Bone marrow (tissue), 2 donors: ENCODE data around the gene CPPED1.
"Not testable (repeated sequence)": the region's sequence is repeated elsewhere in the genome, so short reads cannot be mapped to it uniquely, and the experiment has no call there.

Experiments
- DNase-seq, 2 donors: peaks; one replicate each; lab custom pipeline; 2025; lab: John Stamatoyannopoulos, UW

CPPED1 gene, protein sequence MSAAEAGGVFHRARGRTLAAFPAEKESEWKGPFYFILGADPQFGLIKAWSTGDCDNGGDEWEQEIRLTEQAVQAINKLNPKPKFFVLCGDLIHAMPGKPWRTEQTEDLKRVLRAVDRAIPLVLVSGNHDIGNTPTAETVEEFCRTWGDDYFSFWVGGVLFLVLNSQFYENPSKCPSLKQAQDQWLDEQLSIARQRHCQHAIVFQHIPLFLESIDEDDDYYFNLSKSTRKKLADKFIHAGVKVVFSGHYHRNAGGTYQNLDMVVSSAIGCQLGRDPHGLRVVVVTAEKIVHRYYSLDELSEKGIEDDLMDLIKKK

DNA sequence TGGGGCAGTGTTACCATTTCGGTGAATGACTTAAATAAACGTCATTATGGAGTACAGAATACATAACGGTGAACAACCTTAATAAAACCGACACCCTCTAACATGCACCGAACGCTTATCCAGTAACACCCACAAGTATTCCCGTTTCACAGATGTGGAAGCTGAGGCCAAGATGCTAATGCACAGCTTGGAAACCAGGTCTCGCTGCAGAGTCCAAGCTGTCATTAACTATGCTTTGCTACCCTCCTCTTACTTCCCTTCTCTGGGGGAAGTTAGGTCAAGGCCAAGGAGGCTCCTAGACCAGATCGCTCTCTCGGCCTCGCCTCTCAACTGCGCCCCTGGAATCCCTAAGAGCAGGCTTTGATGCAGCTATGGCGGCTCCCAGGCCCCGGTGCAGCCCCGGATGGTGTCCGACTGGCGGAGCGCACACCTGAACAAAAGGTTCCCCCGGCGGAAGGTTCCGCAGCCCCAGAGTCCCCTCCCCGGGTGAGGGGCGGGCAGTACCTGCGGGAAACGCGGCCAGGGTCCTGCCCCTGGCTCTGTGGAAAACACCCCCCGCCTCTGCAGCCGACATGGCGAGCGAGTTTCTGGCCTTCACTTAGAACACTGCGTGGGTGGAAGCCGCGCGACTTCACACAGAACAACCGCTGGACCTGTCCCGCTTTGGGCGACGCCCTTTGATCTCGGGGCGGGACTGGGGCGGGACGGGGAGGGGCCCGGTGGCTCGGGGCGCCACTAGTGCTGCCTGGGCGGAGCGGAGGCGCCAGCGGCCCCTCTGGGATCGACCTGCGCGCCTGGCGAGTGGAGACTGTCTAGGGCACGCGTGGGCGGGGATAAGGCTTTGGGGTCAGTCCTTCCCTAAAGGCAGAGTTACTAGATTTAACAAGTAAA is at the start of gene CPPED1:
TSS of gene CPPED1 (minus strand) at position 685 of the 891 bp plus-strand sequence. CDS start at position 574, 111 bp downstream.
- DNase-seq = peak; percentile 61 to 78

DNA sequence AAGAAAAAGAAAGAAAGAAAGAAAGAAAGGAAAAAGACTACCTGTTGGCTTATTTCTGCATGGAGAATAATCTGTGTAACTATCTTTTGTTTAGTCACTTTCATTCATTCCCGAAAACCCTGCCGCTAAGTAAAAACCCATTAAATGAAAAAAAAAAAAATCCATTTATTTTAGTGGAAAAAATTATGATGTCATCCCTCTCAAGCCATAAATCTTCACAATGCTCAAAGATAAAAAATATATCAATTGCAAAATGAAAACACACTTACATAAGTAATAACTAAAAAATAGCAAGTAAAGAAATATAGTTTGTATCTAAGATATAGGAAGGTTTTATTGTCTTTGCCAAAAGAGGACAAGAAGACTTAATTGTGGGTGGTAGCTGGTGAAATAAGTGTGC is 46.5 kb upstream of the CPPED1 start:
- no peak for DNase-seq

DNA sequence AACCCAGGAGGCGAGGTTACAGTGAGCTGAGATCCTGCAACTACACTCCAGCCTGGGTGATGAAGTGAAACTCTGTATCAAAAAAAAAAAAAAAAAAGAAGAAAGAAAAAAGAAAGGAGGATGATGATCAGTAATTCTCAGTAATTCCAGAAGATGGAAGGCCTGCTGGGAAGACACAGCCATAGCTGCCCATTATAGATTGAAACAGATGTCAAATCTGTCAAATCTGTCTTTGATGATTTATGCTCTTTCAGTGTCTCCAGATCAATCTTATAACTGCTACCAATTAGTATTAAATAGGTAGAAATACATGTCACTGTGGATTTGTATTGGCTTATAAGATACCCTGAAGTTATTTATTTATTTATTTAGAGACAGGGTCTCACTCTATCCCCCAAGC is 42.9 kb upstream of the CPPED1 start:
- DNase-seq = no peak

DNA sequence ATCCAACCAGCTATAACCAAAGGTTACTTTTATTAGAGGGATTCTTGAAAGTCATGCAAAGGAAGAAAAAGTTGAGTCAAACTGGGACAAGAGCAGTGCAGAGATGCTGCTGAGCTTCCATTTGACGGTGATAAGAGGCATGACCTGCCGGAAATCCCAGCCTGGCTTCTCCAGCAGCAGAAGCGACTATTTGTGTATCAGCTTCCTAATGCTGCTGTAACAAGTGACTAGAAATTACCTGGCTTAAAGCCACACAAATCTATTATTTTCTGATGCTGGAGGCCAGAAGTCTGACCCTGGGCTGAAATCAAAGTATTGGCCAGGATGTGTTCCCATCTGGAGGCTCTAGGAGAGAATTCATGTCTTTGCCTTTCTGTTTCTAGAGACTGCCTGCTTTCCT is 41.6 kb upstream of the CPPED1 start:
- DNase-seq = no peak

DNA sequence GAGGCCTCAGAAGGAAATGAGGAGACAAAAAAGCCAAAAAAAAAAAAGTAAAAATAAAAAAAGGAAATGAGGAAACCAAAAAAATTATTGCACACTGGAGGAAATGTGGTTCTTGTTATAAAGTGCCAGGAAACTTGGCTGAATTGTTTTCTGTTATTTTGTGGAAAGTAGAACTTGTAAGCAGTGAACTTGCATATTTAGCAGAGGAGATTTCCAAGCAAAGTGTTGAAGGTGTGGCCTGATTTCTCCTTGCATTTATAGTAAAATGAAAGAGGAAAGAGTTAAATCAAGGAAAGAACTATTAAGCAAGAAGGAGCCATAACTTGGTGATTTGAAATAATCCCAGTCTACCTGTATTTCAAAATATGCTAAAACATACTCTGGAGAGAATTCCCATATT is 34.1 kb upstream of the CPPED1 start:
- DNase-seq = no peak

DNA sequence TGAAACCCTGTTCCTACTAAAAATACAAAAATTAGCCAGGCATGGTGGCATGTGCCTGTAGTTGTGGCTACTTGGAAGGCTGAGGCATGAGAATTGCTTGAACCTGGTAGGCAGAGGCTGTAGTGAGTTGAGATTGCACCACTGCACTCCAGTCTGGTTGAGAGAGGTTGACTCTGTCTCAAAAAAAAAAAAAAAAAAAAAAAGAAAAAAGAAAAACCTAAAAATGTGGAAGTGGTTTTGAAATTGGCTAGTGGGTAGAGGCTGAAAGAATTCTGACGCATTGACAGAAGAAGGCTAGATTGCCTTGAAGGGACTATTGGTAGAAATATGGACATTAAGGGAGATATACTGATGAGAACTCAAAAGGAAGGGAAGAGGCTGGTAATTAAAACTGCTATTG is 33.6 kb upstream of the CPPED1 start:
- DNase-seq = no peak

DNA sequence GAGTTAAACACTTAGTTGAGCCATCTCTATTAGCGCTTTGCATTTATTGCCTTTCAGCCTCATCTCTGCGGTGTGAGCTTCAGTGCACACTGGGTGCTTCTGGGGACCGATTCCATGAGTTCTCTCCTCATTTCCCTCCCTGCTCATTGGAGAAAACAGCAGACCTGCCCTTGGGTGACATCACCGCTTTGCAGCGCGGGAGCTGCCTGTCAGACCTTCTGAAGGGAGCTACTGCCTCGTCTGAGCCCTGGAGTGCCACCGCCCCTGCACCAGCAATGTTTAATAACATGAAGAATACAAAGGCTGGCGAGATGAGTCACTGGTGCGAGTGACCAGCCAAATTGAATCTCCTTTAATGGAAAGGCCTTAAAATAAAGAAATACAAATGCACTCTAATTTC is 30.2 kb upstream of the CPPED1 start:
- DNase-seq = no peak

DNA sequence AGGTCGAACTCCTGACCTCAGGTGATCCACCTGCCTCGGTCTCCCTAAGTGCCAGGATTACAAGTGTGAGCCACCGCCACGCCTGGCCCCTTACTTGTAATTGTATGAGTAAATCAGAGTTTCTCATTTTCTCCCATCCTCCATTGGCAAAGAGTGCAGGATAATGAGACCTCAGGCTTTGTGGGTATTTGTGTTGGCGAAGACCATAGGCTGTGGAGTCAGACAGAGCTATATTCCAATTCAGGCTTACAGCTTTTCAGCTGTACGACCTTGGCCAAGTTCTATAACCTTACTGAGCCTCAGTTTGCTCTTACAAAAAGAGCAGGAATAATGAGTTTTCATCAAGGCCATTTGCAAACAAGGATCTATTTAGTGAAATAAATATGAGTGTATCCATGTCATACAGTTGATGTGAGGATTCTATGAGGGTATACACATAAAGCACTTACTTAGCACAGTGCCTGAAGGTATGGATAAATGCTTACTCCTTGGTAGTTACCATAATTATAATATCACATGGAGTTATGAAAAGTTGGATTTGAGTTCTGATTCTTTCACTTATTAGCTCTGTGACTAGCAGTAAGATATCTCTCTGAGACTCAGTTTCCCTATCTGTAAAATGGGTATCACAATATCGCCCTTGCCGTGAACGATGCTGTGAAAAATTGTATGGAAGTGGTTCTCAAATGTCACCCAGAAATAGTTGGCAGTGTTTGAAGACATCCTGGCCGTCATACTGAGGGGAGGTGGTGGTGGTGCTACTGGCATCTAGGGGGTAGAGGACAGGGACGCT is 25.6 kb upstream of the CPPED1 start:
- DNase-seq = no peak

DNA sequence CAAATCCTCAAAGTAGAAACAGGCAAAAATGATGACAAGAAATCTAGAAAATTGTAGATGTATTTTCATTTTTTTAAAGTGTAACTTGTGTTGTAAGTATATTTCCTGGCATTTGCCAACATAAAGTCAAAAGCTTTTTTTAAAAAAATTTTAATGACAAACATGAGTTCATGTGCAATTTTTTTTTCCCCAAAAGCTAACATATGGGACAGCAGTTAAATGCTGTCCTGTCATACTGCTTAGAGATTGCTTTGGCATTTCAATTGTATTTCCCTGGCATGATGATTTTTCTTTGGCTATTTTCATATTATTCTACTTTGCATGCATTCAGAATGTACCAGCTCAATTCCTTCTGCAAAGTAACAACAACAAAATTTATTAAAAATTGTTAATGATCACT is 24.5 kb upstream of the CPPED1 start:
- DNase-seq = no peak

DNA sequence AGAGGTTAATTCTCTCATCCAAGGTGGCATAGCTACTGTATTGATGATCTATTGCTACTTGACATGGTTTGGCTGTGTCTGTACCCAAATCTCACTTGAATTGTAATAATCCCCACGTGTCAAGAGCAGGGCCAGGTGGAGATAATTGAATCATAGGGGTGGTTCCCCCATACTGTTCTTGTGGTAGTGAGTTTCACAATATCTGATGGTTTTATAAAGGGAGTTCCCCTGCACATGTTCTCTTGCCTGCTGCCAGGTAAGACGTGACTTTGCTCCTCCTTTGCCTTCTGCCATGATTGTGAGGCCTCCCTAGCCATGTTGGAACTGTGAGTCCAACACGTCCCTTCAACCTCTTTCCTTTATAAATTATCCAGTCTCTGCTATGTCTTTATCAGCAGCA is 22.9 kb upstream of the CPPED1 start:
- no peak for DNase-seq

DNA sequence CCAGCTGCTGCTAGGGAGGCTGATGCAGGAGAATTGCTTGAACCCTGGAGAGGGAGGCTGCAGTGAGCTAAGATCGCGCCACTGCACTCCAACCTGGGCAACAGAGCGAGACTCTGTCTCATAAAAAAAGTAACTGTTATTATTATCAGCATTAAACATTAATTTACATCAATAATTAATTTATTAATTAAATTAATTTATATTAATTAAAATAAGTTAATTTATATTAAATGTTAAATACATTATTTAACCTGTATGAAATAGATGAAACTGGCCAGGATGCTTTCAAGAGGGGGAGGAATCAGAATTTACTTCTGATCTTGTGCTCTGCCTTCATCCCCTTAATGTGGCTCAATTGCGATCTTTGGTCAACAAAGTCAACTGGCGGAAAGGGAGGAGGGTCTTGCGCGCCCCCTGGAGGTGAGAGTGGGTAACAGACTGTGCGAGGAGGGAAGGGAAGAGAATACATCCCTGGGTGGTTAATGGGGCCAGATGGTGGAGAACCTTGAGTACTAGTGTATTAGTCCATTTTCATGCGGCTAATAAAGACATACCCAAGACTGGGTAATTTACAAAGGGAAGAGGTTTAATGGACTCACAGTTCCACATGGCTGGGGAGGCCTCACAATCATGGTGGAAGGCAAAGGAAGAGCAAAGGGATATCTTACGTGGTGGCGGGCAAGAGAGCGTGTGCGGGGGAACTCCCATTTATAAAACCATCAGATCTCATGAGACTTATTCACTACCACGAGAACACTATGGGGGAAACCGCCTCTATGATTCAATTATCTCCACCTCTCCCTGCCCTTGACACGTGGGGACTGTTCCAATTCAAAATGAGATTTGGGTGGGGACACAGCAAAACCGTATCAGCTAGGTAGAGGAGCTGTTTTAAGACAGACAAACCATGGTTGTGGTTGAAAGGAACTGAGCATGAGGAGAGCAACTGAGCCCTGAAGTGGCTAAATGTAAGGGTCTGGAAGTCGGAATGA is 15.7 kb upstream of the CPPED1 start:
- peak; percentile 42 to 70 for DNase-seq

DNA sequence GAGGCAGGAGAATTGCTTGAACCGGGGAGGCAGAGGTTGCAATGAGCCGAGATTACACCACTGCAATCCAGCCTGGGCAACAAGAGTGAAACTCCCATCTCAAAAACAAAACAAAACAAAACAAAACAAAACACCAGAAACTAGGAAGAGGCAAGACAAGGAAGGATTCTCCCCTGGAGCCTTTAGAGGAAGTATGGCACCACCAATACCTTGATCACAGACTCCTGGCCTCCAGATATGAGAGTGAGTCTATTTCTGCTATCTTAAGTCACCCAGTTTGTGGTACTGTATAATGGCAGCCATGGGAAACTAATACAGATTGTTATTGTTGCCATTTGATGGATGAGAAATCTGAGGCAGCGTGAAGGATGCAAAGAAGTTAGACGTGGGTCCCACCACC is 14.6 kb upstream of the CPPED1 start:
- no peak for DNase-seq

DNA sequence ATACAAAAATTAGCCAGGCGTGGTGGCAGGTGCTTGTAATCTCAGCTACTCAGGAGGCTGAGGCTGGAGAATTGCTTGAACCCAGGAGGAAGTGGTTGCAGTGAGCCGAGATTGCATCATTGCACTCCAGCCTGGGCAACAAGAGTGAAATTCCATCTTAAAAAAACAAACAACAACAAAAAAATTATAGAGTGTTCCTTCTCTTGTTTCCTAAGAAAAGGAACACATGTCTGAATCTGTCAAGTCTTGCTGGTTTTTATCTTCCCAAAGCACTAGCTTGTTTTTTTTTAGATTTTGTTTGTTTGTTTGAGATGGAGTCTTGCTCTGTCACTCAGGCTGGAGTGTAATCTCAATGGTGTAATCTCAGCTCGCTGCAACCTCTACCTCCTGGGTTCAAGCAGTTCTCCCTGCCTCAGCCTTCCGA is 13.1 kb upstream of the CPPED1 start:
- DNase-seq = not testable (repeated sequence)

DNA sequence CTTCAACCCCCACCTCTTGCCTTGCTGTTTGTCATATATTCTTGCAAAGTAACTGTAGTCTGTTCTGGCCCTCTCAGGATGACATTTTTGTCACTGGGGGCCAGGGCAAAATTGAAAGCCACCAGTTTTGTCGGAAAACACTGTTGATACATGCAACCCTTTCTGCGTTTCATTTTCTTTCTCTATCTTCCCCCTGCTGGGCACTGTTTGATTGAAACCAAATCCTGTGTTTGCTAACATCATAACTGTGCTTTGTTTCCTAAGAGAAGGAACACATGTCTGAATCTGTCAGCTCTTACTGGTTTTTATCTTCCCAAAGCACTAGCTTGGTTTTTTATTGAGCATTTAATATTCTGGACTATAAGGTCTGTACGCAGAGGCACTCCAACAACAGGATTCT is 11.7 kb upstream of the CPPED1 start:
- DNase-seq = no peak

DNA sequence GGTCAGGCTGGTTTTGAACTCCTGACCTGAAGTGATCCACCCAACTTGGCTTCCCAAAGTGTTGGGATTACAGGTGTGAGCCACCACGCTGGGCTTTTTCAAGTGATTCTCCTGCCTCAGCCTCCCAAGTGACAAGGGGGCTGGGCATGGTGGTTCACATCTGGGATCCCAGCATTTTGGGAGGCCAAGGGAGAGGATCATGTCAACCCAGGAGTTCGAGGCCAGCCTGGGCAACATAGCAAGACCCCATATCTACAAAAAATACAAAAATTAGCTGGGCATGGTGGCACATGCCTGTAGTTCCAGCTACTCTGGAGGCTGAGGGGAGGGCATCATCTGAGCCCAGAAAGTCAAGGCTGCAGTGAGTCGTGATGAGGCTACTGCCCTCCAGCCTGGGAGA is 10.0 kb upstream of the CPPED1 start:
- not testable (repeated sequence) for DNase-seq

DNA sequence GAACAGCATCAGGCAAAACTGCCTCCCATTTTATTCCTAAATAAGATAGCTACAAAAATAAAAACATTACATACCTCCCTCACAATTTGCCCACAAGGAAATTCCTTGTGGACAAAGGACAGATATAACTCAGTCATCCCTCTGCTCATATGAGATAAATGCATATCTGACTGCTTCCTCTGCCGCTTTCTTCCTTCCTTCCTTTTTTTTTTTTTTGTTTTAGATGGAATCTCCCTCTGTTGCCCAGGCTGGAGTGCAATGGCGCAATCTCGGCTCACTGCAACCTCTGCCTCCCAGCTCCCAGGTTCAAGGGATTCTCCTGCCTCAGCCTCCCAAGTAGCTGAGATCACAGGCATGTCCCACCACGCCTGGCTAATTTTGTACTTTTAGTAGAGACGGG is 9.6 kb upstream of the CPPED1 start:
- DNase-seq = not testable (repeated sequence)

DNA sequence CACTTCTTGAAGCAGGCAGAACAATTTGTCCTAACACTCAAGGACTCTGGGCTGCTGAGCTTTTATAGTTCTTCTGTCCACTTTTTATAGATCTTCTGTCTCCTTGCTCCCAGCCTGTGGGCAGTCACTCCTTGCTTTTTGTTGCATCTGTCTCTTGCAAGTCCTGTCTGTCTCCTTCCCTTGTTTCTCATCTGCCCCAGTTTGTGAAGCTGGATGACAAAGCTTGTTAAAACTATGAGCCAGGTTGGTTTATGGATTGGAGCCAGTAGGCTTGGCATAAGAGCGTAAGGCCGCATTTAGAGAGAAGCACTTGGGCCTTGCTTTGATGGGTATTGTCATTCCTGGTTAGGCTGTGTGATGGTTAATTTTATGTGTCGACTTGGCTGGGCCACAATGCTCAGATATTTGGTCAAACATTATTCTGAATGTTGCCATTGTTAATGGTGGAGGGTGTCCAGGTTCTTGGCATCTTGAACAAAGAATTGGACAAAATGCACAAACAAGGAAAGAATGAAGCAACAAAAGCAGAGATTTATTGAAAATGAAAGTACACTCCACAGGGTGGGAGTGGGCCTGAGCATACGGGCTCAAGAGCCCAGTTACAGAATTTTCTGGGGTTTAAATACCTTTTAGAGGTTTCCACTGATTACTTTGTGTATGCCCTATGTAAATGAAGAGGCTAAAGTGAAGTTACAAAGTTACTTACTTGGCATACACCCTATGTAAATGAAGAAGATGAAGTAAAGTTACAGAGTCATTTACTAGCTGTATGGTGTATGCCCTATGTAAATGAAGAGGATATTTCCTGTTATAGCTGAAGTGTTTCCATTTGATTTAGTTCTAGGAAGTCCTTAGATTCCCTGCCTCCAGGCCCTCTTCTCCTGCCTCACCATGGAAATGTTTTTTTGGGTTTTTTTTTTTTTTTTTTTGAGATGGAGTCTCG is 8.0 kb upstream of the CPPED1 start:
- DNase-seq = no peak

DNA sequence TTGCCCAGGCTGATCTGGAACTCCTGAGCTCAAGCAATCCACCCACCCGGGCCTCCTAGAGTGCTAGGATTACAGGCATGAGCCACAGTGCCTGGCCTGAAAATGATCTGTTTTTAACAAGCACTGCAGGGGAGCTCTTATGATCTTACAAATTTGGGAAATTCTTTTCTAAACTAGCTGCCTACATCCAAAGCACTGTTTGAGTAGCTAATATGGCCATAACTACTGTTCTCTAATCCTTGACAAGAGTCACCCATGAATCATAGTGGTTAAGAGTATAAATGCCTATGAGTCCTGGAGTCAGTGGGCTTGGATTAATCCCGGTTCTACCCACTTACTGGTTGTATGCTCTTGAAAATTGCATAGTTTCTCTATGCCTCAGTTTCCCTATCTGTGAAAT is 1.4 kb upstream of the CPPED1 start:
- DNase-seq = no peak

DNA sequence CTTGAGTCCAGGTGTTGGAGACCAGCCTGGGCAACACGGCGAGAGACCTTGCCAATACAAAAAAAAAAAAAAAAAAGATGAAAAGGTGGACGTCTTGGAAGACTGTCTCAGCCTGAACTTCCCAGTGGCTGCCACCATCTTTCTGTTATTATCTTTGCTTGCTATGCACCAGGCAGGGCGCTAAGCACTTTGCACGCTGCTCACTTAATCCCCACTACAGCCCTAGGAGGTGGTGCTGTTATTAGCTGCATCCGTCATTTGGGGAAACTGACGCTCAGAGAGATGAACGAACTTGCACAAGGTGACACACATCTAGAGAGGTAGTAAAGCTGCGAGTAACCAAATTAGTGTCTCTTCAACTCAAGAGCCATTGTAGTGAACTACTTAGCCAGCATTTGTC is 708 bp upstream of the CPPED1 start:
- no peak for DNase-seq

DNA sequence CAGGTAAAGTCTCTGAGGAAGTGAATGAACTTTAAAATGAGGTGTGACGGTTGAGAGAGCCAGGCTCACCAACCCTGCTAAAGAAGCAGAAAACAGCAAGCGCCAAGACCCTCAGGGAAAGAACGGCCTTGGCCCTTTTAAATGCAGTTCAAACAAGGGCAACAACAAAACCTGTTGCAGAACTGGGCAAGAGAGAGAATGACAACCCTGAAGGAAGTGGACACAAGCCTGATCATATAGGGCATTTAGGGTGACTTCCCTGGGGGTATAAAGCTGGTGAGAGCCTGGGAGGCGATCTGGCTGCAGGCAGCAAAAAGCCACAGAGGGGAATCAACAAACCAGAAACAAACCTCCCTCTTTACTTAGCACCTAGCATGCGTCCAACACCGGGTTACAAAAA is 1.0 kb downstream of the CPPED1 start:
- no peak for DNase-seq
